Measurements from ENCODE around the gene CAPN14.

DNA sequence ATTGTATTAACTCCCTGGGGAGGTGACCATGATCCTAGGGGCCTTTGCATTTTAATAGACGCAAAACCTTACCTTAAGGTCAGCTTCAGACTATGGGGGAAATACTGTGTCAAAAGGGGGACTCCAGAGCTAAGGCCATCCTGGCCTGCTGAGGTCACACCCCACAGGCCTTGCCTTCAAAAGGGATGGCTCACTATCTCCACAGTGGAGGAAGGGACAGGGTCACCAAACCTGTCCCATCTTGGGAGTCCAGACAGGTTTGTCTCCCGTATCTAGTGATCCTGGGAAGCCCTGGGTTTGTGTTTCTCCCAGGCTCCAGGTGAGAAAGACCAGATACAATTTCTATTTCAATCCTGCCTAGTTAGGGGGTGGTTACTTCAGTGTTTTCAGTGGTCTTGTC lies 24.9 kb downstream of the CAPN14 start:
- TF ChIP-seq, protein P1, sequence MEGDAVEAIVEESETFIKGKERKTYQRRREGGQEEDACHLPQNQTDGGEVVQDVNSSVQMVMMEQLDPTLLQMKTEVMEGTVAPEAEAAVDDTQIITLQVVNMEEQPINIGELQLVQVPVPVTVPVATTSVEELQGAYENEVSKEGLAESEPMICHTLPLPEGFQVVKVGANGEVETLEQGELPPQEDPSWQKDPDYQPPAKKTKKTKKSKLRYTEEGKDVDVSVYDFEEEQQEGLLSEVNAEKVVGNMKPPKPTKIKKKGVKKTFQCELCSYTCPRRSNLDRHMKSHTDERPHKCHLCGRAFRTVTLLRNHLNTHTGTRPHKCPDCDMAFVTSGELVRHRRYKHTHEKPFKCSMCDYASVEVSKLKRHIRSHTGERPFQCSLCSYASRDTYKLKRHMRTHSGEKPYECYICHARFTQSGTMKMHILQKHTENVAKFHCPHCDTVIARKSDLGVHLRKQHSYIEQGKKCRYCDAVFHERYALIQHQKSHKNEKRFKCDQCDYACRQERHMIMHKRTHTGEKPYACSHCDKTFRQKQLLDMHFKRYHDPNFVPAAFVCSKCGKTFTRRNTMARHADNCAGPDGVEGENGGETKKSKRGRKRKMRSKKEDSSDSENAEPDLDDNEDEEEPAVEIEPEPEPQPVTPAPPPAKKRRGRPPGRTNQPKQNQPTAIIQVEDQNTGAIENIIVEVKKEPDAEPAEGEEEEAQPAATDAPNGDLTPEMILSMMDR (IDR thresholded peaks at IDR 0.05), result no peak
- TF ChIP-seq POLR2AphosphoS5 (IDR thresholded peaks at IDR 0.05; ENCODE audit: low read depth, low read length) (no peak), SIN3A (IDR thresholded peaks at IDR 0.05; ENCODE audit: borderline replicate concordance, insufficient read depth, low read depth, low read length) (no peak)
- TF ChIP-seq, protein P2, sequence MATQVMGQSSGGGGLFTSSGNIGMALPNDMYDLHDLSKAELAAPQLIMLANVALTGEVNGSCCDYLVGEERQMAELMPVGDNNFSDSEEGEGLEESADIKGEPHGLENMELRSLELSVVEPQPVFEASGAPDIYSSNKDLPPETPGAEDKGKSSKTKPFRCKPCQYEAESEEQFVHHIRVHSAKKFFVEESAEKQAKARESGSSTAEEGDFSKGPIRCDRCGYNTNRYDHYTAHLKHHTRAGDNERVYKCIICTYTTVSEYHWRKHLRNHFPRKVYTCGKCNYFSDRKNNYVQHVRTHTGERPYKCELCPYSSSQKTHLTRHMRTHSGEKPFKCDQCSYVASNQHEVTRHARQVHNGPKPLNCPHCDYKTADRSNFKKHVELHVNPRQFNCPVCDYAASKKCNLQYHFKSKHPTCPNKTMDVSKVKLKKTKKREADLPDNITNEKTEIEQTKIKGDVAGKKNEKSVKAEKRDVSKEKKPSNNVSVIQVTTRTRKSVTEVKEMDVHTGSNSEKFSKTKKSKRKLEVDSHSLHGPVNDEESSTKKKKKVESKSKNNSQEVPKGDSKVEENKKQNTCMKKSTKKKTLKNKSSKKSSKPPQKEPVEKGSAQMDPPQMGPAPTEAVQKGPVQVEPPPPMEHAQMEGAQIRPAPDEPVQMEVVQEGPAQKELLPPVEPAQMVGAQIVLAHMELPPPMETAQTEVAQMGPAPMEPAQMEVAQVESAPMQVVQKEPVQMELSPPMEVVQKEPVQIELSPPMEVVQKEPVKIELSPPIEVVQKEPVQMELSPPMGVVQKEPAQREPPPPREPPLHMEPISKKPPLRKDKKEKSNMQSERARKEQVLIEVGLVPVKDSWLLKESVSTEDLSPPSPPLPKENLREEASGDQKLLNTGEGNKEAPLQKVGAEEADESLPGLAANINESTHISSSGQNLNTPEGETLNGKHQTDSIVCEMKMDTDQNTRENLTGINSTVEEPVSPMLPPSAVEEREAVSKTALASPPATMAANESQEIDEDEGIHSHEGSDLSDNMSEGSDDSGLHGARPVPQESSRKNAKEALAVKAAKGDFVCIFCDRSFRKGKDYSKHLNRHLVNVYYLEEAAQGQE (IDR thresholded peaks at IDR 0.05; ENCODE audit: insufficient read depth in 1 of 2, low read depth in 2 of 2, low read length in 1 of 2), result no peak

Data from Panc1 (cell line).